Measurements from ENCODE around the gene C1orf87. TPM values are rescaled to one million over a fixed set of nuclear protein-coding genes. Genes with fewer than 3 reads are reported as not detected.

The C1orf87 gene
- total RNA-seq, 1 experiment from 2014 or later = not detected

DNA sequence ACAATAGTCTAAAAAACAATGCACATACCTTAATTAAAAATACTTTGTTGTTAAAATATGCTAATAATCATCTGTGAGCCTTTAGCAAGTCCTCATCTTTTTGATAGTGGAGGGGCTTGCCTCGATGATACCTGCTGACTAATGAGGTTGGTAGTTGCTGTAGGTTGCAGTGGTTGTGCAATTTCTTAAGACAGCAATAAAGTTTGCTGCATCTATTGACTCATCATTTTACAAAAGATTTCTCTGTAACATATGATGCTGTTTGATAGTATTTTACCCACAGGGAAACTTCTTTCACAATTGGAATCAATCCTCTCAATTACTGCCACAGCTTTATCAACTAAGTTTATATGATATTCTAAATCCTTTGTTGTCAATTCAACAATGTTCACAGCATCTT is 7.6 kb downstream of the C1orf87 start:
- TF ChIP-seq EZH2 (IDR thresholded peaks at IDR 0.05; ENCODE audit: borderline replicate concordance, low read depth, low read length, poor library complexity, severe bottlenecking) = no peak
- TF ChIP-seq, protein P1, sequence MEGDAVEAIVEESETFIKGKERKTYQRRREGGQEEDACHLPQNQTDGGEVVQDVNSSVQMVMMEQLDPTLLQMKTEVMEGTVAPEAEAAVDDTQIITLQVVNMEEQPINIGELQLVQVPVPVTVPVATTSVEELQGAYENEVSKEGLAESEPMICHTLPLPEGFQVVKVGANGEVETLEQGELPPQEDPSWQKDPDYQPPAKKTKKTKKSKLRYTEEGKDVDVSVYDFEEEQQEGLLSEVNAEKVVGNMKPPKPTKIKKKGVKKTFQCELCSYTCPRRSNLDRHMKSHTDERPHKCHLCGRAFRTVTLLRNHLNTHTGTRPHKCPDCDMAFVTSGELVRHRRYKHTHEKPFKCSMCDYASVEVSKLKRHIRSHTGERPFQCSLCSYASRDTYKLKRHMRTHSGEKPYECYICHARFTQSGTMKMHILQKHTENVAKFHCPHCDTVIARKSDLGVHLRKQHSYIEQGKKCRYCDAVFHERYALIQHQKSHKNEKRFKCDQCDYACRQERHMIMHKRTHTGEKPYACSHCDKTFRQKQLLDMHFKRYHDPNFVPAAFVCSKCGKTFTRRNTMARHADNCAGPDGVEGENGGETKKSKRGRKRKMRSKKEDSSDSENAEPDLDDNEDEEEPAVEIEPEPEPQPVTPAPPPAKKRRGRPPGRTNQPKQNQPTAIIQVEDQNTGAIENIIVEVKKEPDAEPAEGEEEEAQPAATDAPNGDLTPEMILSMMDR (conservative IDR thresholded peaks at IDR 0.05; ENCODE audit: low read depth, low read length) = no peak
- BruUV-seq (replicated peaks) = no TSS peak
- POLR2A ChIA-PET (ENCODE audit: low non-redundant PET) = no interaction called here
- Histone ChIP-seq H3K27ac (ENCODE audit: low read depth, low read length, poor library complexity, severe bottlenecking) (no peak overlapping the region), H3K27me3 (replicated peaks; ENCODE audit: insufficient read depth, low read depth, low read length, poor library complexity) (no peaks in the 10 kb centered on the region), H3K9me3 (ENCODE audit: low read depth, low read length, poor library complexity, severe bottlenecking) (no peaks in the 10 kb centered on the region), H3K36me3 (ENCODE audit: insufficient read depth, low read length, poor library complexity, severe bottlenecking) (no peaks in the 10 kb centered on the region), H3K4me3 (ENCODE audit: low read depth, low read length, poor library complexity, severe bottlenecking) (no peak overlapping the region), H3K4me1 (ENCODE audit: insufficient read depth, low read length, poor library complexity, severe bottlenecking) (peaks cover 4% of the 10 kb centered on the region)
- DNase-seq (ENCODE audit: low spot score) = no peak
- intact Hi-C loops (cut with micrococcal nuclease; ENCODE audit: unreplicated experiment) = loop anchor here (10.0 kb wide), 1 partner anchor 81 kb away; no protein-coding TSS in a partner anchor
- CTCF ChIA-PET = no interaction called here

DNA sequence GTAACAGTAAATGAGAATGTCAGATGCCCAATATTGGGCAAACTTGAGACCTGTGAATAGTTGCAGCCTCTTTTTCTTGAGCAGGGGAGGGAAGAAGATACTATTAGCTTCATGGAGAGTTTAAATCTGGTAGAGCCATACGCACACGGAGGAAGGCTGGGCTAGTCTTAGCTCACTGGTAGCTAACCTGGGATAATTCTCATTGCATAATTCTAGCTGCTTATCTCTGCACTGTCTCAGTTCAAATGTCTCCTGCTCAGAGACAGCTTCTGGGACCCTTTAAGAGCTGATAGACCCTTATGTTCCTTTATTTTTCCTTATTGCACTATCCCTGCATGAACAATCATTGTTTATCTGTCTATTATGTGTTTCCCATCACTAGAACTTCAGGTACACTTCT is 8.4 kb downstream of the C1orf87 start:
- TF ChIP-seq, protein P1 (conservative IDR thresholded peaks at IDR 0.05; ENCODE audit: low read depth, low read length) = no peak
- no peak for TF ChIP-seq EZH2 (IDR thresholded peaks at IDR 0.05; ENCODE audit: borderline replicate concordance, low read depth, low read length, poor library complexity, severe bottlenecking)
- no peaks in the 10 kb centered on the region for H3K36me3 ChIP-seq (ENCODE audit: insufficient read depth, low read length, poor library complexity, severe bottlenecking)
- no peak overlapping the region for H3K4me3 ChIP-seq (ENCODE audit: low read depth, low read length, poor library complexity, severe bottlenecking)
- ChIA-PET CTCF (no interaction called here), POLR2A (ENCODE audit: low non-redundant PET) (no interaction called here)
- no TSS peak for BruUV-seq (replicated peaks)
- no peaks in the 10 kb centered on the region for H3K27me3 ChIP-seq (replicated peaks; ENCODE audit: insufficient read depth, low read depth, low read length, poor library complexity)
- H3K9me3 ChIP-seq (ENCODE audit: low read depth, low read length, poor library complexity, severe bottlenecking) = no peaks in the 10 kb centered on the region
- peaks cover 7% of the 10 kb centered on the region for H3K4me1 ChIP-seq (ENCODE audit: insufficient read depth, low read length, poor library complexity, severe bottlenecking)
- DNase-seq (ENCODE audit: low spot score) = no peak
- intact Hi-C loops (cut with micrococcal nuclease; ENCODE audit: unreplicated experiment) = loop anchor here (10.0 kb wide), 1 partner anchor 80 kb away; no protein-coding TSS in a partner anchor
- H3K27ac ChIP-seq (ENCODE audit: low read depth, low read length, poor library complexity, severe bottlenecking) = no peak overlapping the region

DNA sequence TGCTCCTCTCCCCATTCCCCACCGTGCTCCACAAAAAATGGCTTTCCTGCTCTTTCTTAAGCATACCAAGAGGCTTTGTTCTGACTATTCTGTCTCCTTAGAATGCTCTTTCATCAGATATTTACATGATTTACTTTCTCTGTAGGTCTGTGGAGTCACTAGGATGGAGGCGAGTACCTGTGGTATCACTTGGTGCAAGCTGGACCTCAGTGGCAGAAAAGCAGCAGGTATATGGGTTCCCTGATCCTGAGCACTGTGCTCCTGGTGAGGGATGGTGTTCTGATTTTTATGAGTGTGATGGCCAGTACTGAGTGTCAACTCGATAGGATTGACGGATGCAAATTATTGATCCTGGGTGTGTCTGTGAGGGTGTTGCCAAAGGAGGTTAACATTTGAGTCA is 10.0 kb downstream of the C1orf87 start:
- ChIA-PET POLR2A (ENCODE audit: low non-redundant PET) (no interaction called here), CTCF (no interaction called here)
- Histone ChIP-seq H3K27me3 (replicated peaks; ENCODE audit: insufficient read depth, low read depth, low read length, poor library complexity) (no peaks in the 10 kb centered on the region), H3K4me3 (ENCODE audit: low read depth, low read length, poor library complexity, severe bottlenecking) (no peak overlapping the region), H3K27ac (ENCODE audit: low read depth, low read length, poor library complexity, severe bottlenecking) (no peak overlapping the region), H3K36me3 (ENCODE audit: insufficient read depth, low read length, poor library complexity, severe bottlenecking) (no peaks in the 10 kb centered on the region), H3K4me1 (ENCODE audit: insufficient read depth, low read length, poor library complexity, severe bottlenecking) (peaks cover 19% of the 10 kb centered on the region), H3K9me3 (ENCODE audit: low read depth, low read length, poor library complexity, severe bottlenecking) (no peaks in the 10 kb centered on the region)
- intact Hi-C loops (cut with micrococcal nuclease; ENCODE audit: unreplicated experiment) = loop anchor here (10.0 kb wide), 1 partner anchor 79 kb away; no protein-coding TSS in a partner anchor
- no peak for DNase-seq (ENCODE audit: low spot score)
- TF ChIP-seq, protein P1 (conservative IDR thresholded peaks at IDR 0.05; ENCODE audit: low read depth, low read length) = no peak
- no peak for TF ChIP-seq EZH2 (IDR thresholded peaks at IDR 0.05; ENCODE audit: borderline replicate concordance, low read depth, low read length, poor library complexity, severe bottlenecking)
- BruUV-seq (replicated peaks) = no TSS peak
